HG03060 (cell line): ENCODE data around the gene FGF21.
"Not testable (repeated sequence)": the region's sequence is repeated elsewhere in the genome, so short reads cannot be mapped to it uniquely, and the experiment has no call there.

Experiments used
- ATAC-seq: cut with Tn5 transposase; IDR thresholded peaks from one replicate; pipeline ENCODE4 v1.9.1; 2021; ENCODE audit warnings: low read depth, moderate number of reproducible peaks; ENCODE audit not compliant: unreplicated experiment

The FGF21 gene

GRCh38 chr19:48780631-48781391 is 25.5 kb downstream of the FGF21 start:
- ATAC-seq: no peak

- no peak for ATAC-seq
These were observed 29.2 kb downstream of the FGF21 start for GRCh38 chr19:48784527-48784926.

GRCh38 chr19:48786422-48786821 is 31.1 kb downstream of the FGF21 start:
- not testable (repeated sequence) for ATAC-seq

GRCh38 chr19:48787331-48787730 is 32.0 kb downstream of the FGF21 start:
- not testable (repeated sequence) for ATAC-seq

- no peak for ATAC-seq
These were observed 37.9 kb downstream of the FGF21 start for GRCh38 chr19:48793271-48793670.

GRCh38 chr19:48794291-48794690 is 39.0 kb downstream of the FGF21 start:
- no peak for ATAC-seq

GRCh38 chr19:48795055-48795684 is 39.8 kb downstream of the FGF21 start:
- ATAC-seq: peak; percentile 47

GRCh38 chr19:48795685-48796070 is 40.4 kb downstream of the FGF21 start:
- no peak for ATAC-seq

GRCh38 chr19:48796298-48797083 is 41.2 kb downstream of the FGF21 start:
- ATAC-seq: no peak

- ATAC-seq: no peak
These were observed 41.8 kb downstream of the FGF21 start for GRCh38 chr19:48797103-48797502.

GRCh38 chr19:48798937-48799336 is 43.6 kb downstream of the FGF21 start:
- no peak for ATAC-seq

- ATAC-seq: no peak
These were observed 44.3 kb downstream of the FGF21 start for GRCh38 chr19:48799358-48800300.

GRCh38 chr19:48802623-48803022 is 47.3 kb downstream of the FGF21 start:
- no peak for ATAC-seq

GRCh38 chr19:48804496-48804895 is 49.2 kb downstream of the FGF21 start:
- no peak for ATAC-seq

GRCh38 chr19:48805452-48805851 is 50.1 kb downstream of the FGF21 start:
- no peak for ATAC-seq

GRCh38 chr19:48806518-48806817 is 51.1 kb downstream of the FGF21 start:
- no peak for ATAC-seq

GRCh38 chr19:48806818-48807589 is 51.7 kb downstream of the FGF21 start:
- ATAC-seq: no peak

- no peak for ATAC-seq
These were observed 52.4 kb downstream of the FGF21 start for GRCh38 chr19:48807590-48808308.
